Mammary epithelial cell (primary cell): ENCODE measurements around the gene ENO3.

Experiments
- CTCF ChIP-seq, 2 donors: IDR thresholded peaks in 1 of 2; conservative IDR thresholded peaks in 1 of 2; 2 replicates each; pipeline ENCODE4 v1.5.1; 2011 to 2012; ENCODE audit warnings: inconsistent platforms in 2 of 2, low read length in 2 of 2, mild to moderate bottlenecking in 2 of 2, control low read depth in 1 of 2, low read depth in 1 of 2; ENCODE audit not compliant: insufficient read depth in 1 of 2; ENCODE audit errors: extremely low read depth in 1 of 2
- EZH2 ChIP-seq: IDR thresholded peaks from 2 replicates; pipeline ENCODE4 v1.6.1; 2012; ENCODE audit warnings: low read length, inconsistent platforms, borderline replicate concordance

- TF ChIP-seq CTCF (conservative IDR thresholded peaks at IDR 0.05 in 1 of 2, IDR thresholded peaks at IDR 0.05 in 1 of 2; ENCODE audit: extremely low read depth in 1 of 2, insufficient read depth in 1 of 2, low read depth in 1 of 2, low read length in 2 of 2): no peak
- TF ChIP-seq EZH2: no peak
Measured at GRCh38 chr17:4939796-4940554, 10.9 kb upstream of the ENO3 start, which contains the start of the genes RNF167 and SLC25A11.
